Measurements from ENCODE around the gene C3AR1.
"Not testable (repeated sequence)": the region's sequence is repeated elsewhere in the genome, so short reads cannot be mapped to it uniquely, and the experiment has no call there.

The C3AR1 gene

DNA sequence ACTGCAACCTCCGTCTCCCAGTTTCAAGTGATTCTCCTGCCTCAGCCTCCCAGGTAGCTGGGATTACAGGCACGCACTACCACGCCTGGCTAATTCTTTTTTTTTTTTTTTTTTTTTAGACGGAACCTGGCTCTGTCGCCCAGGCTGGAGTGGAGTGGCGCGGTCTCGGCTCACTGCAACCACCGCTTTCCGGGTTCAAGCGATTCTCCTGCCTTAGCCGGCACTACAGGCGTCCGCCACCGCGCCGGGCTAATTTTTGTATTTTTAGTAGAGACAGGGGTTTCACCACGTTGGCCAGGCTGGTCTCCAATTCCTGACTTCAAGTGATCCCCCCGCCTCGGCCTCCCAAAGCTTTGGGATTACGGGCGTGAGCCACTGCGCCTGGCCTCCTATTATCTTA lies 35.1 kb downstream of the C3AR1 start:
- not testable (repeated sequence) for DNase-seq (ENCODE audit: insufficient read length, low spot score); FAIRE-seq

- FAIRE-seq (no peak), DNase-seq (ENCODE audit: insufficient read length, low spot score) (no peak)
Observed at GRCh38 chr12:8030189-8030588, 36.0 kb downstream of the C3AR1 start.

- FAIRE-seq (no peak), DNase-seq (ENCODE audit: insufficient read length, low spot score) (no peak)
Observed at GRCh38 chr12:8028267-8028666, 37.9 kb downstream of the C3AR1 start.

- FAIRE-seq, result no peak
- DNase-seq (ENCODE audit: insufficient read length, low spot score), result no peak
Observed at GRCh38 chr12:8027856-8028255, 38.3 kb downstream of the C3AR1 start.

- peak; percentile 97 for DNase-seq (ENCODE audit: insufficient read length, low spot score)
- peak; percentile 96 for FAIRE-seq
Observed at GRCh38 chr12:8026291-8026900, 39.8 kb downstream of the C3AR1 start.

DNA sequence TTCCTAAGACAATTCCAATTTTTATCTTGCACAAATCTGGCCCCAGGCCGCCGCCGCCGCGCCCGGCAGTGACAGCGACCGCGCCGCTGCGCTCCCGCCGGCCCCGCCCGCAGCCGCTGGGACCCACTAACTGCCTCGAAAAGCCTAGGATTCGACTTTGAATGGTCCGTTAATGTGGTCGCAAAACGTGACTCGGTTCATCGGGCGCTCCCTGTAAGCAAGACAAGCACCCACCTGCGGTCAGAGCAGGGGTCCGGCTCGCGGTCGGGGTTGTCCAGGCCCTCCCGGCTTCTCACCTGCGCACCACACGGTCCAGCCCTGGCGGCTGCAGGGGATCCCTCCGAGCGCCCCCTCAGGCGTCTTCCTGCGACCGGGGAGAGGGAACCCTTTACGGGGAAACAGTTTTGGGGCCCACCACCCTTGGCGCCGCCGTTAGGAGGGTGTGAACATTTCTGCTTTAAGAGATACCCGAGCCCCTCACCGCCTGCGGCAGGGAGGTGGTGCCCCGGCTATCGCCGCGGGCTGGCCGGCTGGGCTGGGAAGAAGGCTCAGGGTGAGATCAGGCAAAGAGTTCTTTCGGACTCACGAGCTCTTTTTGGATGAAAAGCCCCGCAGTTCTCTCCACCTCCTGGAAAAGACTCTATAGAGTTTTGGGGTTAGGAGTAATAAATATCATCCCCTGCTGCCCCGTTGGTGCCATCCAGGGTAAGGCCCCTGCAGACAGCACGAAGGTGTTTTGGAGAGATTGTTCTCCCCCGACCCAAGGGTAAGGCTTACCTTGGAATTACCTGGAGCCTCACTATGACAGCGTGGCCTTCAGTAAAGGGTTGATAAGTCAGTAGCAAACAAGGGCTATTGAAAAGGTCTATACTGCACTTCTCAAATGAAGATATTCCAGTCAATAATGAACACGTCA lies 47.2 kb downstream of the C3AR1 start:
- no peak for DNase-seq (ENCODE audit: insufficient read length, low spot score)

DNA sequence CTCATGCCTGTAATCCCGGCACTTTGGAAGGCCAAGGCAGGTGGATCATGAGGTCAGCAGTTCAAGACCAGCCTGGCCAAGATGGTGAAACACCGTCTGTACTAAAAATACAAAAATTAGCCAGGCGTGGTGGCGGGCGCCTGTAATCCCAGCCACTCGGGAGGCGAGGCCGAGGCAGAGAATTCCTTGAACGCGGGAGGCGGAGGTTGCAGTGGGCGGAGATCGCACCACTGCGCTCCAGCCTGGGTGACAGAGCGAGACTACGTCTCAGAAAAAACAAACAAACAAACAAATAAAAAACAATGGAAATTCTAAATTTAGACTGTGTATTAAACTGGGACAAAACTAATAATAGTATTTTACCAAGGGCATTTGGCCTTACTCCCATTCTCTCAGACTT lies 47.9 kb downstream of the C3AR1 start:
- FAIRE-seq; DNase-seq (ENCODE audit: insufficient read length, low spot score): not testable (repeated sequence)

More for the DNA sequence above, 47.2 kb downstream of the C3AR1 start:
- FAIRE-seq, result peak; percentile 36

DNA sequence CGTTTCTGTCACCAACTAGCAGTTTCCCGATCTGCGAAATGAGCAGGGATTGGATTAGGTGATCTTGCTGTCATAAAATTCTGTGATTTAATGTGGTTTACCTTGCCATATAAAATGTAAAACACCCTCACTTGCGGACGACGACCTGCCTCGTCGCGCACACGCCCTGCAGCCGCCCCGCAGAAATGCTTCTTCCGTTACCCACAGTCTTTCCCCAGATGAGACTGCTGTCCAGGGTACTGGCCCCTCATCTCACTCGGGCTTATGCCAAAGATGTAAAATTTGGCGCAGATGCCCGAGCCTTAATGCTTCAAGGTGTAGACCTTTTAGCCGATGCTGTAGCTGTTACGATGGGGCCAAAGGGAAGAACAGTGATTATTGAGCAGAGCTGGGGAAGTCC lies 51.3 kb downstream of the C3AR1 start:
- no peak for FAIRE-seq
- no peak for DNase-seq (ENCODE audit: insufficient read length, low spot score)

DNA sequence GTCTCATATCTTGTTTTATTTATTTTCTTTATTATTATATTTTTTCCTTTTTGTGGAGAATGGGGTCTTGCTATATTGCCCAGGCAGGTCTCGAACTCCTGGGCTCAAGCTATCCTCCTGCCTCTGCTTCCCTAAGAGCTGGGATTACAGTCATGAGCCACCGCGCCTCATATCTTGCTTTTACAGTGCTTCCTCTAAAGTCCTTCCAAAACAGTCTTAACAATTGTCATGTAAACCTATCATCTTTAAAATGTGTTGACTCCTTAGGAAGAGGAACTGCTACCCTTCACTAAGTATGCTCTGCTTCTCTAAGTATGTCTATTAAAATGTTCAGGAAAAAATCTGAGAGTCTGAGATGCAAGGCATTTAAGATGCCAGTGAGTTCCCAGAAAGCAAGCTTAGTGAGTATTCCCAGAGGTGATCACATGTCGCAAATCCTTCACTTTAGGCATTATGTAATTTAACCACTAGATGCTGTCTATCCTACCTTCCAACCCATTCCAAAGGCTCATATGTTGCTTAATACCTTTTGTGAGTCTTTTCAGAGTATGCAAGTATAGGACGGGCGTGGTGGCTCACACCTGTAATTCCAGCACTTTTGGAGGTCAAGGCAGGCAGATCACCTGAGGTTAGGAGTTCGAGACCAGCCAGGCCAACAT lies 53.4 kb downstream of the C3AR1 start:
- FAIRE-seq (no peak), DNase-seq (ENCODE audit: insufficient read length, low spot score) (no peak)

GRCh38 chr12:8011331-8011730 lies 54.8 kb downstream of the C3AR1 start:
- DNase-seq (ENCODE audit: insufficient read length, low spot score) (peak; percentile 28), FAIRE-seq (no peak)

All from HTR-8/SVneo (cell line).